Activated B cell treated with CpG ODN at 0.5 μM for 24 hours (primary cell): ENCODE measurements around the gene UBE2QL1. TPM values are rescaled to one million over a fixed set of nuclear protein-coding genes. Genes with fewer than 3 reads are reported as not detected.

Source experiments
- ATAC-seq: fragments of 200-7000 bp; cut with Tn5 transposase; one replicate; pipeline ENCODE4 v1.10.0; 2021; ENCODE audit warnings: low read depth, mild to moderate bottlenecking, moderate library complexity
- CTCF ChIA-PET: fragments of 350-600 bp; sonication (Branson Sonifier 250); formaldehyde crosslinking; loops from one replicate; lab custom pipeline; 2021; ENCODE audit warnings: antibody characterized with exemption; lab: Charles Lee
- POLR2A ChIA-PET: fragments of 350-600 bp; sonication (Branson Sonifier 250); formaldehyde crosslinking; loops from one replicate; lab custom pipeline; 2021; ENCODE audit warnings: antibody characterized with exemption; lab: Charles Lee
- DNase-seq: peaks from one replicate; pipeline ENCODE4 v3.0.0; 2022
- H3K27ac Mint-ChIP-seq: one replicate; pipeline ENCODE4 v1.8.0; 2020; ENCODE audit warnings: mixed read lengths
- H3K27me3 Mint-ChIP-seq: one replicate; pipeline ENCODE4 v1.8.0; 2021; ENCODE audit warnings: mixed read lengths
- H3K36me3 Mint-ChIP-seq: one replicate; pipeline ENCODE4 v1.8.0; 2021; ENCODE audit warnings: low read depth, mixed read lengths
- H3K4me1 Mint-ChIP-seq: one replicate; pipeline ENCODE4 v1.8.0; 2021; ENCODE audit warnings: mixed read lengths
- H3K4me3 Mint-ChIP-seq: one replicate; pipeline ENCODE4 v1.8.0; 2020; ENCODE audit warnings: mild to moderate bottlenecking, mixed read lengths
- H3K9me3 Mint-ChIP-seq: one replicate; pipeline ENCODE4 v1.8.0; 2020; ENCODE audit warnings: mixed read lengths
- CTCF ChIP-seq: fragments of 200-600 bp; IDR thresholded peaks from one replicate; pipeline ENCODE4 v1.8.0; 2022; ENCODE audit warnings: antibody characterized with exemption, mild to moderate bottlenecking
- intact Hi-C: fragments of 100-400 bp; cut with micrococcal nuclease; formaldehyde crosslinking; loops from one replicate; pipeline ENCODE4 v1.15.1; 2024
- total RNA-seq: library from RNA; stranded (reverse); gene quantifications from 2 replicates; pipeline ENCODE4 v1.2.3, GENCODE V29; 2022

UBE2QL1 gene
- total RNA-seq, 1 donor from 2014 or later, result 1.2 TPM

- no peak for TF ChIP-seq CTCF
- no peaks in the 10 kb centered on the region for H3K9me3 Mint-ChIP-seq
- no peak for DNase-seq
- H3K27me3 Mint-ChIP-seq, result peaks cover 3% of the 10 kb centered on the region
- peaks cover 3% of the 10 kb centered on the region for H3K4me1 Mint-ChIP-seq
- H3K27ac Mint-ChIP-seq, result no peak overlapping the region
- intact Hi-C loops, result no loop called here
- ATAC-seq, result no peak
- ChIA-PET POLR2A (no interaction called here), CTCF (no interaction called here)
- H3K4me3 Mint-ChIP-seq, result no peak overlapping the region
- H3K36me3 Mint-ChIP-seq, result no peaks in the 10 kb centered on the region
These were observed 13.4 kb downstream of the UBE2QL1 start for GRCh38 chr5:6461793-6462650.

- no peaks in the 10 kb centered on the region for H3K9me3 Mint-ChIP-seq
- ATAC-seq, result no peak
- CTCF ChIA-PET, result no interaction called here
- POLR2A ChIA-PET, result no interaction called here
- H3K4me3 Mint-ChIP-seq, result no peak overlapping the region
- no peak for TF ChIP-seq CTCF
- H3K36me3 Mint-ChIP-seq, result no peaks in the 10 kb centered on the region
- intact Hi-C loops, result no loop called here
- peaks cover 3% of the 10 kb centered on the region for H3K4me1 Mint-ChIP-seq
- no peaks in the 10 kb centered on the region for H3K27me3 Mint-ChIP-seq
- no peak for DNase-seq
- H3K27ac Mint-ChIP-seq, result no peak overlapping the region
These were observed 14.0 kb downstream of the UBE2QL1 start for GRCh38 chr5:6462671-6463070.

GRCh38 chr5:6464441-6464840, 15.8 kb downstream of the UBE2QL1 start:
- TF ChIP-seq CTCF, result no peak
- DNase-seq, result no peak
- no peak overlapping the region for H3K27ac Mint-ChIP-seq
- H3K36me3 Mint-ChIP-seq, result no peaks in the 10 kb centered on the region
- H3K4me1 Mint-ChIP-seq, result peaks cover 3% of the 10 kb centered on the region
- intact Hi-C loops, result no loop called here
- no peaks in the 10 kb centered on the region for H3K9me3 Mint-ChIP-seq
- ChIA-PET POLR2A (no interaction called here), CTCF (no interaction called here)
- H3K27me3 Mint-ChIP-seq, result no peaks in the 10 kb centered on the region
- no peak overlapping the region for H3K4me3 Mint-ChIP-seq
- ATAC-seq, result no peak

- Mint-ChIP-seq H3K4me1 (peaks cover 3% of the 10 kb centered on the region), H3K36me3 (no peaks in the 10 kb centered on the region), H3K27me3 (no peaks in the 10 kb centered on the region), H3K9me3 (no peaks in the 10 kb centered on the region), H3K27ac (no peak overlapping the region), H3K4me3 (no peak overlapping the region)
- ATAC-seq (no peak), DNase-seq (no peak)
- ChIA-PET POLR2A (no interaction called here), CTCF (no interaction called here)
- intact Hi-C loops, result no loop called here
- TF ChIP-seq CTCF, result no peak
These were observed 17.5 kb downstream of the UBE2QL1 start for GRCh38 chr5:6465831-6466790.

GRCh38 chr5:6466975-6467567, 18.4 kb downstream of the UBE2QL1 start:
- no peak for DNase-seq
- no peak overlapping the region for H3K4me3 Mint-ChIP-seq
- H3K4me1 Mint-ChIP-seq, result peaks cover 3% of the 10 kb centered on the region
- no peak for TF ChIP-seq CTCF
- H3K27ac Mint-ChIP-seq, result no peak overlapping the region
- ATAC-seq, result no peak
- intact Hi-C loops, result no loop called here
- no peaks in the 10 kb centered on the region for H3K27me3 Mint-ChIP-seq
- CTCF ChIA-PET, result no interaction called here
- no peaks in the 10 kb centered on the region for H3K36me3 Mint-ChIP-seq
- POLR2A ChIA-PET, result no interaction called here
- no peaks in the 10 kb centered on the region for H3K9me3 Mint-ChIP-seq
